ENCODE data around the gene CDH4. TPM values are rescaled to one million over a fixed set of nuclear protein-coding genes. Genes with fewer than 3 reads are reported as not detected.

Gene CDH4
- total RNA-seq, 2 donors from 2014 or later: 0.05 to 2.2 TPM

DNA sequence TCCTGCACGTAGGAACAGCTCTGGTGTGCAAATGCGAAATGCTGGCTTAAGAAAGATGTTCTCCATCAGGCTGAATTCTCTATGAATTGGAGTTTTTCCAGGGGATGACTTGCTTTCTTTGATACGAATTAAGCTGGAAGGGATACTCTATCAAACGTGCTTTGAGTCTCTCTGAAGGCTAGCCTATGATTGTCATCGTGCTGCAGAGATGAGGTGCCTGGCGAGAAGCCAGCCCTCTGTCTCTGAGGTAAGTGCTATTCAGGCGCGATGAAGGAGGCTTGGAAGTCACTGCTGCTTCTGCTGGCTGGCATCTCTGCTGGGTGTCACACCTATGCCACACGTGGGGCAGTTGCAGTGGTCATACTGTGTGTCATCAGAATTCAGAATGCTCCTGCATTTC, 589.9 kb downstream of the CDH4 start:
- Histone ChIP-seq H3K9me3 (no peaks in the 10 kb centered on the region), H3K36me3 (no peaks in the 10 kb centered on the region), H3K4me3 (no peak overlapping the region), H3K27me3 (replicated peaks; ENCODE audit: insufficient read depth) (no peaks in the 10 kb centered on the region), H3K4me1 (replicated peaks) (no peaks in the 10 kb centered on the region), H3K27ac (no peak overlapping the region)
- 30% methylated on average over 9 of the region's 9 CpGs for WGBS
- TF ChIP-seq POLR2AphosphoS5 (IDR thresholded peaks at IDR 0.05) (no peak), CTCF (IDR thresholded peaks at IDR 0.05) (no peak), POLR2A (IDR thresholded peaks at IDR 0.05) (no peak)
- intact Hi-C loops (cut with DNase I): no loop called here
- no peak for DNase-seq (ENCODE audit: low spot score)

GRCh38 chr20:61844621-61845020, 592.6 kb downstream of the CDH4 start:
- Histone ChIP-seq H3K27me3 (replicated peaks; ENCODE audit: insufficient read depth) (no peaks in the 10 kb centered on the region), H3K4me3 (no peak overlapping the region), H3K9me3 (no peaks in the 10 kb centered on the region), H3K27ac (no peak overlapping the region), H3K4me1 (replicated peaks) (no peaks in the 10 kb centered on the region), H3K36me3 (no peaks in the 10 kb centered on the region)
- intact Hi-C loops (cut with DNase I): no loop called here
- 96% methylated on average over 16 of the region's 17 CpGs for WGBS
- TF ChIP-seq CTCF (IDR thresholded peaks at IDR 0.05) (no peak), POLR2A (IDR thresholded peaks at IDR 0.05) (no peak), POLR2AphosphoS5 (IDR thresholded peaks at IDR 0.05) (no peak)
- no peak for DNase-seq (ENCODE audit: low spot score)

DNA sequence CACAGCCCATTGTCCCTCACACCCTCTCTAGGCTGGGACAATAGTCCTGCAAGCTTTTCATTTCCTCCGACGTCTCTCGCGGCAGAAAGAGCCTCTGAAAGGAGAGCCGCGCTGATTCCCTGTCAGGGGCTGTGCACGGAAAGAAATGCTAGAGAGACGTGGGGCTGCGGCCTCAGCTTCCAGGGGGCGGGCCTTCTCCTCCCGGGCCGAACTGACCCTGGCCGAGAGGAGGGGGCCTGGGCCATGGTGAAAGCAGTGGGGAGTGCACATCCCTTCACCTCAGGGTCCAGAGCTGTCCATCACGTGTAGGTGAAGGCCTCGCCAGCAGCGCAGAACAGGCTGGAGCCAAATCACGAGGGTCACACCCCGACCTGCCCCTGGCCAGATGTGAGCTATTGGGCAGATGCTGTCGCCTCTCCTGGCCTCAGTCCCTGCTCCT, 593.2 kb downstream of the CDH4 start:
- TF ChIP-seq POLR2AphosphoS5 (IDR thresholded peaks at IDR 0.05) (no peak), CTCF (IDR thresholded peaks at IDR 0.05) (no peak), POLR2A (IDR thresholded peaks at IDR 0.05) (no peak)
- Histone ChIP-seq H3K4me1 (replicated peaks) (no peaks in the 10 kb centered on the region), H3K36me3 (no peaks in the 10 kb centered on the region), H3K4me3 (no peak overlapping the region), H3K9me3 (no peaks in the 10 kb centered on the region), H3K27me3 (replicated peaks; ENCODE audit: insufficient read depth) (no peaks in the 10 kb centered on the region), H3K27ac (no peak overlapping the region)
- intact Hi-C loops (cut with DNase I): no loop called here
- no peak for DNase-seq (ENCODE audit: low spot score)
- 59% methylated on average over 19 of the region's 19 CpGs for WGBS

DNA sequence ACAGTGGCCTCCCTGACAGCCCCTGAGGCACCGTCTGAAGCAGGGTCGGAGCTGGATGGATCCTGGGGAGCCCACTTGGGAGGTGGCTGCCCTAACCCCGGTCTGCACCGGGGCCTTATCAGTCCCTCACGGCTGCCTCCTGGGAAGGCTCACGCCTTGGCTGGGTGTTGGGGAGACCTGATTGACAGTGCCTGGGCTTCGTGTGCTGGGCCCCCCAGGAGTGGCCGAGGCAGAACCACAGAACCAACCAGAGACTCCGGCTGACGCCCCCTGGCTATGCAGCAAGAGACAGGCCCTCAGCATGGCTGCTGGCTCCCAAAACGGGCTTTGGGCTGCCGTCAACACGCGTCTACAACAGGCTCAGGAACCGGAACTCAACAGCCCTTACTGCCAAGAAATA, 594.0 kb downstream of the CDH4 start:
- 91% methylated on average over 13 of the region's 15 CpGs for WGBS
- Histone ChIP-seq H3K36me3 (no peaks in the 10 kb centered on the region), H3K4me3 (no peak overlapping the region), H3K4me1 (replicated peaks) (no peaks in the 10 kb centered on the region), H3K27ac (no peak overlapping the region), H3K9me3 (no peaks in the 10 kb centered on the region), H3K27me3 (replicated peaks; ENCODE audit: insufficient read depth) (no peaks in the 10 kb centered on the region)
- intact Hi-C loops (cut with DNase I): no loop called here
- TF ChIP-seq POLR2AphosphoS5 (IDR thresholded peaks at IDR 0.05) (no peak), CTCF (IDR thresholded peaks at IDR 0.05) (no peak), POLR2A (IDR thresholded peaks at IDR 0.05) (no peak)
- DNase-seq (ENCODE audit: low spot score): no peak

DNA sequence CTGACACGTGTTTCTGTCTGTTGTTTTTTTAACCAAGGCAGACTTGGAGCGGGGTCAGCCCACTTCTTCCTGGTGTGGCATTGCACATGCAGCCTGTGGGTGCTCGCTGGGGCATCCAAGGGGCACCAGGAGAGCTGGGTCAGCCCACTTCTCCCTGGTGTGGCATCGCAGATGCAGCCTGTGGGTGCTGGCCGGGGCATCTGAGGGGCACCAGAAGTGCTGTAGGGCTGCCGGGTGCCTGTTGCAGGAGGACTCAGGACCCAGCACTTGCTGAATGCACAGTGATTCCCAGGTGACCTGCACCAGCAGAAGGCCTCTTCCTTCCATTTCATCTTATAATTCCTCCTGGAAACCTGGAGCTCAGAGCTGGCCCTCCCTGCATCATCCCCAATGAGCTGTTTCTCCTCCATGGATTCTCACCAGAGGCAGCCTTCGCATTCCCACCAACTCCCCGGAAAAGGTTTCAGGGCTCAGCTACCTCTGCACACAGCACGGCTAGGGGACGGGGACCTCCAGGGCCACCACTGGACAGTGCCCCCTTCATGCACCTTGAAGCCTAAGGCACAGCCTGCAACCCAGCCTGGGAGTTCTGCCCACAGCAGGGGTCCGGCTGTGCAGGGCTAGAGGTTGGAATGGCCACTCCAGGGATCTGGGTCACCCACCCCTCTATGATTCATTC, 594.8 kb downstream of the CDH4 start:
- intact Hi-C loops (cut with DNase I): no loop called here

More for the DNA sequence above, 594.8 kb downstream of the CDH4 start:
- Histone ChIP-seq H3K4me3 (no peak overlapping the region), H3K9me3 (no peaks in the 10 kb centered on the region), H3K4me1 (replicated peaks) (no peaks in the 10 kb centered on the region), H3K27ac (no peak overlapping the region), H3K36me3 (no peaks in the 10 kb centered on the region), H3K27me3 (replicated peaks; ENCODE audit: insufficient read depth) (peaks cover 5% of the 10 kb centered on the region)
- TF ChIP-seq POLR2AphosphoS5 (IDR thresholded peaks at IDR 0.05) (no peak), CTCF (IDR thresholded peaks at IDR 0.05) (no peak), POLR2A (IDR thresholded peaks at IDR 0.05) (no peak)
- 90% methylated on average over 10 of the region's 11 CpGs for WGBS
- no peak for DNase-seq (ENCODE audit: low spot score)

All from prostate gland (tissue), 2 donors.